NT2/D1 (cell line): ENCODE measurements around the gene MLF2.

Source experiments
- SUZ12 ChIP-seq: IDR thresholded peaks from 2 replicates; pipeline ENCODE4 v1.6.1; 2011; ENCODE audit not compliant: insufficient read length, insufficient read depth; ENCODE audit errors: extremely low read depth
- ZNF274 ChIP-seq: IDR thresholded peaks from 2 replicates; pipeline ENCODE4 v1.6.1; 2011; ENCODE audit warnings: mild to moderate bottlenecking, low read depth, low read length

GRCh38 chr12:6795088-6795487 lies 42.1 kb upstream of the MLF2 start:
- TF ChIP-seq SUZ12 = no peak
- no peak for TF ChIP-seq ZNF274
